ENCODE data around the gene OXCT2. TPM values are rescaled to one million over a fixed set of nuclear protein-coding genes. Genes with fewer than 3 reads are reported as not detected.
A peak's percentile ranks its signal among the peaks of the same experiment; 100 is the strongest.

OXCT2 gene
- total and polyA plus RNA-seq, 9 of the 15 experiments (the other 6 are each of a cell fraction or from before 2014, with no cell fraction given) = 0.08 to 0.64 (median 0.22) TPM; not detected in 2

- intact Hi-C loops (cut with micrococcal nuclease) = no loop called here
- ChIA-PET CTCF (ENCODE audit: low intra/inter-chr PET ratio) (no interaction called here), POLR2A (no interaction called here)
- Histone ChIP-seq H3K27ac (ENCODE audit: extremely low read depth, low read depth, low read length) (no peak overlapping the region), H3K9me3 (replicated peaks; ENCODE audit: control insufficient read depth, insufficient read depth, low read depth, low read length) (no peaks in the 10 kb centered on the region), H3K36me3 (ENCODE audit: control insufficient read depth, insufficient read depth, low read length) (no peaks in the 10 kb centered on the region), H3K27me3 (ENCODE audit: control insufficient read depth in 2 of 2, insufficient read depth in 2 of 2, low read length in 2 of 2) (peaks cover 7 to 33% of the 10 kb centered on the region in 2 experiments; a peak in 3 of 5 replicates), H2AFZ (ENCODE audit: low read depth, low read length) (no peak overlapping the region), H3K9me1 (ENCODE audit: control insufficient read depth, insufficient read depth, low read length) (no peaks in the 10 kb centered on the region), H3K4me2 (ENCODE audit: insufficient read depth, low read length) (no peak overlapping the region), H3K9ac (ENCODE audit: insufficient read depth in 1 of 2, low read depth in 2 of 2, low read length in 2 of 2) (no peak overlapping the region), H3K4me3 (no peak overlapping the region), H3K79me2 (ENCODE audit: control insufficient read depth, insufficient read depth, low read length) (no peaks in the 10 kb centered on the region), H3K4me1 (replicated peaks in 1 of 2; ENCODE audit: control insufficient read depth in 2 of 2, insufficient read depth in 2 of 2, low read length in 2 of 2) (peaks cover 4 to 8% of the 10 kb centered on the region in 2 experiments; a peak in 2 of 5 replicates), H4K20me1 (replicated peaks; ENCODE audit: control insufficient read depth, insufficient read depth, low read length) (peaks cover 6% of the 10 kb centered on the region; the same call in 1 of the 2 replicates)
- in situ Hi-C loops (cut with MboI) = loop anchor here (10.0 kb wide), 1 partner anchor 272 kb away; no protein-coding TSS in a partner anchor
- WGBS (ENCODE audit: insufficient coverage, low coverage, missing lambda C conversion rate) = 31% methylated on average over 12 of the region's 12 CpGs
- no TSS peak for BruUV-seq (replicated peaks)
- DNase-seq (ENCODE audit: extremely low read depth in 1 of 4, low spot score in 3 of 4) = no peak
- no peak for FAIRE-seq
- ATAC-seq = no peak
- TF ChIP-seq SIX5 (IDR thresholded peaks at IDR 0.05; ENCODE audit: borderline replicate concordance in 1 of 2, insufficient read depth in 1 of 2, low read depth in 1 of 2, low read length in 2 of 2) (no peak), ZNF436 (CRISPR knock-in tag; IDR thresholded peaks at IDR 0.05) (no peak), EZH2 (IDR thresholded peaks at IDR 0.05; ENCODE audit: borderline replicate concordance, low read depth, low read length) (no peak), RBM25 (IDR thresholded peaks at IDR 0.05; ENCODE audit: low read depth, low read length, severe bottlenecking) (no peak), ZBTB40 (IDR thresholded peaks at IDR 0.05) (0 out of 2 replicates have a peak, but pooled peaks have one; percentile 35), ZBTB40 (CRISPR knock-in tag; IDR thresholded peaks at IDR 0.05) (no peak)
- TF ChIP-seq, protein P1, sequence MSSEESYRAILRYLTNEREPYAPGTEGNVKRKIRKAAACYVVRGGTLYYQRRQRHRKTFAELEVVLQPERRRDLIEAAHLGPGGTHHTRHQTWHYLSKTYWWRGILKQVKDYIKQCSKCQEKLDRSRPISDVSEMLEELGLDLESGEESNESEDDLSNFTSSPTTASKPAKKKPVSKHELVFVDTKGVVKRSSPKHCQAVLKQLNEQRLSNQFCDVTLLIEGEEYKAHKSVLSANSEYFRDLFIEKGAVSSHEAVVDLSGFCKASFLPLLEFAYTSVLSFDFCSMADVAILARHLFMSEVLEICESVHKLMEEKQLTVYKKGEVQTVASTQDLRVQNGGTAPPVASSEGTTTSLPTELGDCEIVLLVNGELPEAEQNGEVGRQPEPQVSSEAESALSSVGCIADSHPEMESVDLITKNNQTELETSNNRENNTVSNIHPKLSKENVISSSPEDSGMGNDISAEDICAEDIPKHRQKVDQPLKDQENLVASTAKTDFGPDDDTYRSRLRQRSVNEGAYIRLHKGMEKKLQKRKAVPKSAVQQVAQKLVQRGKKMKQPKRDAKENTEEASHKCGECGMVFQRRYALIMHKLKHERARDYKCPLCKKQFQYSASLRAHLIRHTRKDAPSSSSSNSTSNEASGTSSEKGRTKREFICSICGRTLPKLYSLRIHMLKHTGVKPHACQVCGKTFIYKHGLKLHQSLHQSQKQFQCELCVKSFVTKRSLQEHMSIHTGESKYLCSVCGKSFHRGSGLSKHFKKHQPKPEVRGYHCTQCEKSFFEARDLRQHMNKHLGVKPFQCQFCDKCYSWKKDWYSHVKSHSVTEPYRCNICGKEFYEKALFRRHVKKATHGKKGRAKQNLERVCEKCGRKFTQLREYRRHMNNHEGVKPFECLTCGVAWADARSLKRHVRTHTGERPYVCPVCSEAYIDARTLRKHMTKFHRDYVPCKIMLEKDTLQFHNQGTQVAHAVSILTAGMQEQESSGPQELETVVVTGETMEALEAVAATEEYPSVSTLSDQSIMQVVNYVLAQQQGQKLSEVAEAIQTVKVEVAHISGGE (CRISPR knock-in tag; IDR thresholded peaks at IDR 0.05) = peak in 1 of 3 experiments; percentile 81; a peak in 2 of 6 replicates
Measured at GRCh38 chr1:39776400-39776713, 5.2 kb upstream of the OXCT2 start.

Data from K562 (cell line).